SK-N-SH (cell line): ENCODE data around the gene GSG1L. TPM values are rescaled to one million over a fixed set of nuclear protein-coding genes. Genes with fewer than 3 reads are reported as not detected.

Source experiments
- CTCF ChIA-PET: fragments of 300-600, 350-600 bp; formaldehyde crosslinking; extraction: SDS; loops from one replicate; lab custom pipeline; 2021; lab: Yijun Ruan, JAX
- POLR2A ChIA-PET: fragments of 350-600 bp; sonication (Branson Sonifier 250); formaldehyde crosslinking; extraction: SDS; loops from one replicate; lab custom pipeline; 2020; ENCODE audit warnings: antibody characterized with exemption, inconsistent platforms; lab: Yijun Ruan, JAX
- DNase-seq: peaks from one replicate; pipeline ENCODE4 v3.0.0; 2012
- H2AFZ ChIP-seq: fragments of 200-600 bp; sonication (generic); 2 replicates; pipeline ENCODE4 v1.8.1; 2016; ENCODE audit warnings: antibody characterized with exemption, mild to moderate bottlenecking, low read depth
- H3F3A ChIP-seq: fragments of 200-600 bp; sonication (generic); replicated peaks from 2 replicates; pipeline ENCODE3; 2016; ENCODE audit warnings: antibody characterized with exemption, mild to moderate bottlenecking; ENCODE audit not compliant: insufficient read depth
- H3K27ac ChIP-seq, 2 experiments: fragments of 200-500 bp in 1 of 2; fragments of 200-600 bp in 1 of 2; sonication (Bioruptor generic) in 1 of 2; sonication (generic), shearing (Covaris generic) in 1 of 2; 2 replicates each; pipeline versions ENCODE4 v1.5.1 to v1.6.1; 2014 to 2016; ENCODE audit warnings: low read depth in 2 of 2, inconsistent platforms in 1 of 2, low read length in 1 of 2, mild to moderate bottlenecking in 1 of 2, mixed read lengths in 1 of 2
- H3K27me3 ChIP-seq: fragments of 200-600 bp; sonication (generic), shearing (Covaris generic); 2 replicates; pipeline ENCODE4 v1.6.1; 2016; ENCODE audit warnings: mixed run types; ENCODE audit not compliant: insufficient read depth
- H3K36me3 ChIP-seq, 2 experiments: fragments of 200-500 bp in 1 of 2; fragments of 200-600 bp in 1 of 2; sonication (Bioruptor generic) in 1 of 2; sonication (generic) in 1 of 2; replicated peaks in 1 of 2; 2 replicates each; pipeline versions ENCODE3 to v1.5.1; 2014 to 2016; ENCODE audit warnings: low read length in 1 of 2, mild to moderate bottlenecking in 1 of 2; ENCODE audit not compliant: insufficient read depth in 2 of 2, control insufficient read depth in 1 of 2
- H3K4me1 ChIP-seq, 2 experiments: fragments of 200-500 bp in 1 of 2; fragments of 200-600 bp in 1 of 2; sonication (Bioruptor generic) in 1 of 2; sonication (generic), shearing (Covaris generic) in 1 of 2; 2 replicates each; pipeline versions ENCODE4 v1.5.1 to v1.6.1; 2014 to 2016; ENCODE audit warnings: low read depth in 1 of 2, low read length in 1 of 2, mixed run types in 1 of 2; ENCODE audit not compliant: insufficient read depth in 2 of 2, control insufficient read depth in 1 of 2
- H3K4me2 ChIP-seq: fragments of 200-600 bp; sonication (generic), shearing (Covaris generic); 2 replicates; pipeline ENCODE4 v1.6.1; 2017; ENCODE audit warnings: mixed run types
- H3K4me3 ChIP-seq, 2 experiments: fragments of 200-500 bp in 1 of 2; fragments of 200-600 bp in 1 of 2; sonication (Bioruptor generic) in 1 of 2; sonication (generic), shearing (Covaris generic) in 1 of 2; 2 replicates each; pipeline versions ENCODE4 v1.5.1 to v1.8.1; 2014 to 2016; ENCODE audit warnings: low read depth in 2 of 2, inconsistent platforms in 1 of 2, low read length in 1 of 2, mild to moderate bottlenecking in 1 of 2, mixed read lengths in 1 of 2, moderate library complexity in 1 of 2
- H3K79me2 ChIP-seq: fragments of 200-600 bp; sonication (generic); 2 replicates; pipeline ENCODE4 v1.8.1; 2017; ENCODE audit warnings: mild to moderate bottlenecking; ENCODE audit not compliant: insufficient read depth
- H3K9ac ChIP-seq: fragments of 200-600 bp; sonication (generic); 2 replicates; pipeline ENCODE4 v1.6.1; 2017; ENCODE audit warnings: mixed run types
- H3K9me2 ChIP-seq: fragments of 200-600 bp; sonication (generic); 2 replicates; pipeline ENCODE4 v1.6.1; 2017; ENCODE audit warnings: mixed run types
- H3K9me3 ChIP-seq: fragments of 200-600 bp; sonication (generic); 2 replicates; pipeline ENCODE4 v1.6.1; 2017; ENCODE audit warnings: mixed run types, mild to moderate bottlenecking, moderate library complexity
- H4K20me1 ChIP-seq: fragments of 200-600 bp; sonication (generic); 2 replicates; pipeline ENCODE4 v1.6.1; 2017; ENCODE audit warnings: mild to moderate bottlenecking, mixed run types; ENCODE audit not compliant: insufficient read depth
- CHD2 ChIP-seq: fragments of 150-350 bp; IDR thresholded peaks from 2 replicates; pipeline ENCODE4 v1.6.1; 2018; ENCODE audit warnings: low read length; ENCODE audit not compliant: partially characterized antibody
- EZH2phosphoT487 ChIP-seq: fragments of 200-600 bp; sonication (generic); IDR thresholded peaks from 2 replicates; pipeline ENCODE4 v1.6.1; 2017; ENCODE audit warnings: low read depth, mixed run types, mild to moderate bottlenecking, antibody characterized with exemption, moderate library complexity, borderline replicate concordance
- FOSL2 ChIP-seq: IDR thresholded peaks from 2 replicates; pipeline ENCODE4 v1.4.0; 2012; ENCODE audit warnings: low read depth, mild to moderate bottlenecking, moderate library complexity, borderline replicate concordance
- FOXJ3 ChIP-seq: sonication (generic); formaldehyde crosslinking; IDR thresholded peaks from 2 replicates; pipeline ENCODE4 v1.5.1; 2020; ENCODE audit warnings: mild to moderate bottlenecking, missing genetic modification reagents
- FOXM1 ChIP-seq: IDR thresholded peaks from 2 replicates; pipeline ENCODE4 v1.4.0; 2012; ENCODE audit warnings: low read depth, mild to moderate bottlenecking
- GABPA ChIP-seq: IDR thresholded peaks from 2 replicates; pipeline ENCODE4 v1.4.0; 2012; ENCODE audit warnings: low read depth, mild to moderate bottlenecking
- GATA2 ChIP-seq: sonication (generic); formaldehyde crosslinking; IDR thresholded peaks from 2 replicates; pipeline ENCODE4 v1.5.0; 2020; ENCODE audit warnings: mild to moderate bottlenecking, missing genetic modification reagents
- JUND ChIP-seq: IDR thresholded peaks from 2 replicates; pipeline ENCODE4 v1.4.0; 2012
- MEF2A ChIP-seq: IDR thresholded peaks from 2 replicates; pipeline ENCODE4 v1.4.0; 2012; ENCODE audit warnings: low read depth, borderline replicate concordance
- PBX3 ChIP-seq: IDR thresholded peaks from 2 replicates; pipeline ENCODE4; 2012
- POLR2AphosphoS5 ChIP-seq: IDR thresholded peaks from 2 replicates; pipeline ENCODE4 v1.6.1; 2012; ENCODE audit warnings: low read depth, low read length
- RAD21 ChIP-seq: IDR thresholded peaks from 2 replicates; pipeline ENCODE4 v1.6.1; 2012; ENCODE audit warnings: mild to moderate bottlenecking, low read length
- RFX5 ChIP-seq: IDR thresholded peaks from 2 replicates; pipeline ENCODE4 v1.6.1; 2012; ENCODE audit warnings: mild to moderate bottlenecking, improper control_type of control experiment, low read length
- SIN3A ChIP-seq: IDR thresholded peaks from 2 replicates; pipeline ENCODE4 v1.6.1; 2012; ENCODE audit warnings: low read depth, mild to moderate bottlenecking, low read length, moderate library complexity, borderline replicate concordance
- TEAD4 ChIP-seq: IDR thresholded peaks from 2 replicates; pipeline ENCODE4 v1.4.0; 2012; ENCODE audit warnings: mild to moderate bottlenecking, borderline replicate concordance; ENCODE audit not compliant: insufficient read depth
- USF2 ChIP-seq: fragments of 150-350 bp; IDR thresholded peaks from 2 replicates; pipeline ENCODE4 v1.6.1; 2017; ENCODE audit warnings: antibody characterized with exemption, low read length, low read depth, borderline replicate concordance
- YY1 ChIP-seq: IDR thresholded peaks from 2 replicates; pipeline ENCODE4 v1.4.0; 2012; ENCODE audit warnings: low read depth, mild to moderate bottlenecking
- WGBS: methylation state at CpG from one replicate; pipeline ENCODE4 v1.1.6; 2017; ENCODE audit warnings: low lambda C conversion rate; 5-methylcytosine and 5-hydroxymethylcytosine counted together
- polyA plus RNA-seq, 3 experiments: library from polyadenylated mRNA; depleted of rRNA; stranded (reverse); fragments of >200 nt; gene quantifications; 2 replicates each; pipeline ENCODE4 v1.2.3, GENCODE V29; 2012
- TF ChIP-seq, protein P1 (sequence below): IDR thresholded peaks from 2 replicates; pipeline ENCODE4 v1.6.1; 2012; ENCODE audit warnings: mild to moderate bottlenecking, low read depth, low read length, moderate library complexity
- TF ChIP-seq, protein P2 (sequence below): IDR thresholded peaks from 2 replicates; pipeline ENCODE4 v1.4.0; 2012; ENCODE audit warnings: low read depth
- TF ChIP-seq, protein P3 (sequence below): IDR thresholded peaks from 2 replicates; pipeline ENCODE4 v1.4.0; 2012; ENCODE audit warnings: low read depth, borderline replicate concordance

Gene GSG1L
- polyA plus RNA-seq, 1 of the 3 experiments (the other 2 are of a cell fraction) = not detected

DNA sequence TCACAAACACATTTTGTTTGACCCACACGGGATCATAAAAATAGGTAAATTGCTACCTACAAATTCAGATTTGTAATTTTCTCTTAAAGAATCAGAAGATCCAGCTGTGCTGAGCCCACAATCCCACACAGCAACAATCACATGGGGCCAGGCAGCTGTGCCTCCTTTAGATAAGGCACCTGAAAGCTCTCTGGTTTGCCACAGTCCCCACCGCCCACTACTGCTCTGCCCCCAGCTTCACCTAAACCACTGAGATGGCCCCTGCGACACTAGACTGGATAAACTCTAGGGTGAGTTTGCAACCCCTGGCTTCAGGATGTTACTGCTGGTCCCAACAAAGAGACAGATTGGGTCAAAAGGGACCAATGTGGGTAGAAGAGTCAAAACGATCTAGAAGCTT, 96.8 kb downstream of the GSG1L start:
- no peaks in the 10 kb centered on the region for H3K79me2 ChIP-seq
- no peaks in the 10 kb centered on the region for H3K27me3 ChIP-seq
- no peaks in the 10 kb centered on the region for H3K4me1 ChIP-seq
- no peaks in the 10 kb centered on the region for H4K20me1 ChIP-seq
- no peaks in the 10 kb centered on the region for H3K9me2 ChIP-seq
- no peaks in the 10 kb centered on the region for H3F3A ChIP-seq
- no peak overlapping the region for H2AFZ ChIP-seq
- no peak overlapping the region for H3K4me2 ChIP-seq
- H3K36me3 ChIP-seq = no peaks in the 10 kb centered on the region
- 53% methylated on average over 4 of the region's 4 CpGs for WGBS
- POLR2A ChIA-PET = no interaction called here
- DNase-seq = no peak
- TF ChIP-seq GABPA (no peak), YY1 (no peak), RAD21 (no peak), TEAD4 (no peak), FOXM1 (no peak), CHD2 (no peak), PBX3 (no peak), SIN3A (no peak), POLR2AphosphoS5 (no peak), USF2 (no peak), FOXJ3 (CRISPR knock-in tag) (no peak), EZH2phosphoT487 (no peak), FOSL2 (no peak), MEF2A (no peak), RFX5 (no peak), JUND (no peak), GATA2 (CRISPR knock-in tag) (no peak)
- TF ChIP-seq, protein P1, sequence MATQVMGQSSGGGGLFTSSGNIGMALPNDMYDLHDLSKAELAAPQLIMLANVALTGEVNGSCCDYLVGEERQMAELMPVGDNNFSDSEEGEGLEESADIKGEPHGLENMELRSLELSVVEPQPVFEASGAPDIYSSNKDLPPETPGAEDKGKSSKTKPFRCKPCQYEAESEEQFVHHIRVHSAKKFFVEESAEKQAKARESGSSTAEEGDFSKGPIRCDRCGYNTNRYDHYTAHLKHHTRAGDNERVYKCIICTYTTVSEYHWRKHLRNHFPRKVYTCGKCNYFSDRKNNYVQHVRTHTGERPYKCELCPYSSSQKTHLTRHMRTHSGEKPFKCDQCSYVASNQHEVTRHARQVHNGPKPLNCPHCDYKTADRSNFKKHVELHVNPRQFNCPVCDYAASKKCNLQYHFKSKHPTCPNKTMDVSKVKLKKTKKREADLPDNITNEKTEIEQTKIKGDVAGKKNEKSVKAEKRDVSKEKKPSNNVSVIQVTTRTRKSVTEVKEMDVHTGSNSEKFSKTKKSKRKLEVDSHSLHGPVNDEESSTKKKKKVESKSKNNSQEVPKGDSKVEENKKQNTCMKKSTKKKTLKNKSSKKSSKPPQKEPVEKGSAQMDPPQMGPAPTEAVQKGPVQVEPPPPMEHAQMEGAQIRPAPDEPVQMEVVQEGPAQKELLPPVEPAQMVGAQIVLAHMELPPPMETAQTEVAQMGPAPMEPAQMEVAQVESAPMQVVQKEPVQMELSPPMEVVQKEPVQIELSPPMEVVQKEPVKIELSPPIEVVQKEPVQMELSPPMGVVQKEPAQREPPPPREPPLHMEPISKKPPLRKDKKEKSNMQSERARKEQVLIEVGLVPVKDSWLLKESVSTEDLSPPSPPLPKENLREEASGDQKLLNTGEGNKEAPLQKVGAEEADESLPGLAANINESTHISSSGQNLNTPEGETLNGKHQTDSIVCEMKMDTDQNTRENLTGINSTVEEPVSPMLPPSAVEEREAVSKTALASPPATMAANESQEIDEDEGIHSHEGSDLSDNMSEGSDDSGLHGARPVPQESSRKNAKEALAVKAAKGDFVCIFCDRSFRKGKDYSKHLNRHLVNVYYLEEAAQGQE = no peak
- TF ChIP-seq, protein P2, sequence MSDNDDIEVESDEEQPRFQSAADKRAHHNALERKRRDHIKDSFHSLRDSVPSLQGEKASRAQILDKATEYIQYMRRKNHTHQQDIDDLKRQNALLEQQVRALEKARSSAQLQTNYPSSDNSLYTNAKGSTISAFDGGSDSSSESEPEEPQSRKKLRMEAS = no peak
- TF ChIP-seq, protein P3, sequence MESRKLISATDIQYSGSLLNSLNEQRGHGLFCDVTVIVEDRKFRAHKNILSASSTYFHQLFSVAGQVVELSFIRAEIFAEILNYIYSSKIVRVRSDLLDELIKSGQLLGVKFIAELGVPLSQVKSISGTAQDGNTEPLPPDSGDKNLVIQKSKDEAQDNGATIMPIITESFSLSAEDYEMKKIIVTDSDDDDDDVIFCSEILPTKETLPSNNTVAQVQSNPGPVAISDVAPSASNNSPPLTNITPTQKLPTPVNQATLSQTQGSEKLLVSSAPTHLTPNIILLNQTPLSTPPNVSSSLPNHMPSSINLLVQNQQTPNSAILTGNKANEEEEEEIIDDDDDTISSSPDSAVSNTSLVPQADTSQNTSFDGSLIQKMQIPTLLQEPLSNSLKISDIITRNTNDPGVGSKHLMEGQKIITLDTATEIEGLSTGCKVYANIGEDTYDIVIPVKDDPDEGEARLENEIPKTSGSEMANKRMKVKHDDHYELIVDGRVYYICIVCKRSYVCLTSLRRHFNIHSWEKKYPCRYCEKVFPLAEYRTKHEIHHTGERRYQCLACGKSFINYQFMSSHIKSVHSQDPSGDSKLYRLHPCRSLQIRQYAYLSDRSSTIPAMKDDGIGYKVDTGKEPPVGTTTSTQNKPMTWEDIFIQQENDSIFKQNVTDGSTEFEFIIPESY = no peak
- TF ChIP-seq, all 33 proteins: peak for 0
- Histone ChIP-seq H3K27ac (no peak overlapping the region), H3K9me3 (no peaks in the 10 kb centered on the region), H3K9ac (no peak overlapping the region), H3K4me3 (no peak overlapping the region)
- CTCF ChIA-PET = interaction anchor here (1.6 kb wide), 1 partner anchor 124 kb away, joined by 3 read pairs; no protein-coding TSS in a partner anchor
